ENCODE measurements around the gene PPP2R5C.

The PPP2R5C gene

DNA sequence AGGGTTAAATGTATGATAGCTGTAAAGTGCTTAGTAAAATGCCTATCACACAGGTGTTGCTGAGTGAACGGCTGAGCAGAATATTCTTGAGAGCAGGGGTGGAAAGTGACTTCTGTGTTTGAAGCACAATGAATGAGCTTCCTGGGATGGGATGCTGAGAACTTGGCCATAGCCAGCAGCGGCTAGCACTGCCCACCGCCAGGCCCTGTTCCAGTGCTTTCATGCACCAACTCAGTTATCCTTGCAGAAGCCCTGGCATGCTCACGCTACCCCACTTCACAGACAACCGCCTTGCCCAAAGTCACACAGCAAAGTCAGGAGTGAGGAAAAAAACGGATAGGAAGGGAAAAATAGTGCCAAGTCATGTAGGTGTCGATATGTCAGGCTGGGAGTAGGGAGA lies 213.7 kb downstream of the PPP2R5C start:
- no peak for DNase-seq

Data from NCI-H510A treated with DMSO at 0.1 percent for 48 hours (cell line).